NCI-H146 (cell line): ENCODE results near the gene TIMM10.

Experiments
- DNase-seq: peaks from one replicate; lab custom pipeline; 2025; lab: John Stamatoyannopoulos, UW

The TIMM10 gene

DNA sequence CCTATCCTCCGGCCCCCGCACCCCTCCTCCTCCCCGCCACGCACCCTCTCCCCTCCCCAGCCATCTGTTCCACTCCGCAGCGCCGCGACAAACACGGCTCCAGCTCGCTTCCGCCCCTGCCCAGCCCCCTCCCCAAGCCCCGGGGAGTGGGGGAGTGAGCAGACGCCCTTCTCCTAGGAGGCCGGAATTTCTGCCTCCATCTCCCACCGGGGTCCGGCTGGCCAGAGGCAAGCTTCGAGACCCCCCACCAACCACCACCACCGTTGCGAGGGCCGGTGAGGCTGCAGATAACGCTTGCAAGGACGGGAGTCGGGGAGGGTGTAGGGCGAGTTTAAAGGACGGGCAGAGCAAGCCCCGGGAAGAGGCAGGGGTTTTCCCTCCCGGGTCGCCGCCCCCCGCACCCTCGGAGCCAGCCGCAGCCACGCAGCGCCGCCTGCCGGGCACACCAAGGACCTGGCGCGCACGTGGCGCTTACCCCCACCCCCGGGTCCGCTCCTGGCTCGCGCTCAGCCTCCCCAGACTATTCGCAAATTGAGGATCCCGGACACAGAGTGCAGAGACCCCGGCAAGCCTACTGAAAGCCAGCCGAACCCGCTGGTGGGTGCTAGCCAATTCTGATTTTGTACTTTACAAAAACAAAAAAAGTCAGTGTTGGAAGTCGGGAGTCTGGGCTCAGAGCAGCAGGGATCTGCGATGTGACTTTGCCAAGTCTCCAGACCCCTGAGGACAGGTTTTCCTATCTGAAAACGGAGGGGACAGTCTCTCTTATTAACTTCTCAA is 47.6 kb downstream of the TIMM10 start:
- DNase-seq: peak; percentile 67

DNA sequence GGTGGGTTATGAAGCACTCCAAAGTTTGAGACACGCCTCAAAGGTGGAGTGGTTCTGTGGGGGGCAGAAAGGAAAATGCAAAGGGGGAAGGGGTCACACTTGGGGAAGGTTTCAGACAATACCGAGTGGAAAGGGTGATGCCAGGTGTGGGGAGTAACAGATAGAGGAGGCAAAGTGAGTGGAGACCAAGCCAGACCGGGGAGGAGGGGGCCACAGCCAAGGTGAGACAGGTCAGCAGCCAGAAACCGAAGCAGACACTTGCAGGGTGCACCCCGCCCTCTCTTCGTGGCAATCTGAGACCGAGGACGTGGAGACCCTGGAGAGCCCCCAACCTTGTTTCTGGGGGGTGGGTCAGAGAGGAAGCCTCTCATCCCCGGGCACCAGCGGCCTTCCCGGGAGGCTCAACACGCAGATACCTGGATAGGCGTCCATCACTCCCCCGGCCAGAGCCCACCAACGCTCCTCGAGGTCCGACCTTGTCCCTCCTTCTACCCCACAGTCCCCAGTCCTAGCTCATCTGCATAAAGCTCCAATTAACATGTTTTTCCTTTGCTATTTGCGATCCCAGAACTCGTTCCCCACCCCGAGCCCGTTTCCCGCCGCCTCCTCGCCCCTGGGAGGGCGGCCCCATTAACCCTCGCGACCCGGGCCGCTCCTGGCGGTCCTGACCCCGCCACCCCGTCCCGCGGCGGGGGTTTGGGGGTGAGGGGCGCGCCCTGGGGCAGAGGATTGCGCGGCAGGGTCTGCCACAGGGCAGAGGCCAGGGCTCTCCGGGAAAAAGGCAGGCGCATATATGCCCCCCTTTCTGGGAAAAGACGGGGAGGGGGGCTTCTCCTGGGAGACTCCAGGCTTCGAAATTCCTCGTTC is 48.4 kb downstream of the TIMM10 start:
- no peak for DNase-seq

DNA sequence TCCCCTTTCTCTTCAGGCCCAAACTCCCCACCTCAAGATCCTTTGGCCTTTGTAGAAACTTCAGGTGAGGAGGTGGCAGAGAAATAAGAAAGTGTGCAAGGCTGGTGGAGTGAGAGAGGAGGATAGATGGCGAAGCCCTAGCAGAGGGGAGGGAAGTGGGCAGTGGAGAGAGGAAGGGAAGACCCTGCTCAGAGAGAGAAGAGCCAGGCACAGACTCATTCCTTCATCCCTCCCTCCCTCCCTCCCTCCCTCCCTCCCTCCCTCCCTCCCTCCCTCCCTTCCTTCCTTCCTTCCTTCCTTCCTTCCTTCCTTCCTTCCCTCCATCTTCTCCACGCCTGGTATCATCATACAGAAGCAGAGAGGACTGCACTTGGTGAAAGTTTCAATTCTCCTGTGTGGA is 49.2 kb downstream of the TIMM10 start:
- no peak for DNase-seq

DNA sequence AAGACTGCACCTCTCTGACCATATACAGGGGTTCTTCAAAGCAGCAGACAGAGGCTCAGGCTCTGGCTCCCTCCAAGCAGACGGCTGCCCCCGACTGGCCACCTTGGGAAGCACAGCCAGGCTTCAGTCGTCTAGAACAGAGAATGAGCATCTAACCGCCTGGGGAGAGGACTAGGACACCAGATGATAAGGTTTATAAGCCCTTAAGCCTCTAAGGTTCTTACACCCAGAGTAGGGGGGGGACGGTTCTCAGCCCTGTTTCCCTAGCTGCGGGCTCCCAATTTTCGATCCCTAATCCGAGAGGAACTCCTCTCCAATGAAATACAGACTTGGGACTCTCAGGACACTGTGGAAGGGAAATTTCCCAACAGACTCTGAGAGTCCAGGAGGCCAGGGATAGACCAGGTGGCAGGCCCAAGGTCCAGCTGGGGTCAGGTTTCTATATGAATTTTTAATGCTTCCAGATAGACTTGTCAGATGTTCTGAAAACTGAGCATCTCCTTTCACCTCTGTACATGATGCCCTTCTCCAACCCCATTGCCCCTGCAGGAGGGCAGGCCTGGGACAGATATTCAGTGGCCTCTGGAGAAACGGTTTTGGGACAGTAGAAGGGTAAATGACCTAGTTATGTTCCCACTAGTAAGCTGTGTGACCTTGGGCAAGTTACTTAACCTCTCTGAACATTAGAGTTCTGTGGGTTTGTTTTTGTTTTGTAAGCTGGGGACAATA is 50.0 kb downstream of the TIMM10 start:
- DNase-seq: peak; percentile 53

DNA sequence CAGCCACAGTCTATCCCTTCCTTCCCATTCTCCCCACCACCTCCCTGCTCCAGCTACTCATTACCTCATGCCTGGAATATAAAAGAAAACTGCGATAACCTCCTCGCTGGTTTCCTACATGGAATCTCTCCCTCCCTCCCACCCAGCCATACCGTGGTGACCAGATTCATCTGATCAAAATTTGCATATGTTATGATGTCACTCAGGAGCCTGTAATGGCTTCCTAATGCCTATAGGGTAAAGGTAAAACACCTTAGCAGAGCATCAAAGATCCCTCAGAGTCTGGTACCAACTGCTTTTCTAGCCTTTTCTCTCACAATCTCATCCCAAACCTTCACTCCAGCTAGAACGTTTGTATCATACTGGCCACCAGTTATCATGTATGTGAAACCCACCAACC is 50.6 kb downstream of the TIMM10 start:
- no peak for DNase-seq

DNA sequence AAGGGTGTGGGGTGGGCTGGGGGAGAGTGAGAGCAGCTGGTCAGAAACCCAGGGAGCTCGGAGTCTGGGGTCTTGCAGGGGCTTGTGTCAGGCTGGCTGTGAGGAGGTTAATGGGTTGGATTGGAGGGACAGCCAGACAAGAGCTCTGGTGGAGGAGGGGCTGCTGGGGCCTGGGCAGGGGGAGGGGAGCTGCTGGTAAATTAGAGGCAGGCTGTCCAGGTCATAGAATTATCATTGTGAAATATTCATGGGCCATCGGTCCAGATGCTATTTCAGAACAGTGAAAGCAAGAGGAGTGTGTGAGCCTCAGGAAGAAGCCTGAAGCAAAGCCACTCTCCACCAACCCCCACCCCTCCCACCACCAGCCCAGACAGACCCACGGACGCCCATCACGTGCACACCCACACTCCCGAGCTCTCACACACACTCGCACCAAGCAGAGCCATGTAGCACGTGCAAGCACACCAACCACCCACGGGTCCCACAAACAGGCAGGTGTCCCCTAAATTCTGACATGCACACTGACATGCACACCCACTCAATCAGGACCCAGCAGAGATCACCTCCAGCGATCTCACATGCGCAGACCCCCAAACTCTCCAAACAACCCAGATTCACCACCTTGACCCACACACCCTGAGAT is 51.4 kb downstream of the TIMM10 start:
- DNase-seq: no peak
